Fibroblast of skin of left quadriceps (primary cell): Measurements from ENCODE around the gene ANAPC4.

Experiments used
- DNase-seq, 2 experiments: peaks; one replicate each; pipeline ENCODE4 v3.0.0-alpha.2; 2013; ENCODE audit warnings: low read depth in 2 of 2

Gene ANAPC4

DNA sequence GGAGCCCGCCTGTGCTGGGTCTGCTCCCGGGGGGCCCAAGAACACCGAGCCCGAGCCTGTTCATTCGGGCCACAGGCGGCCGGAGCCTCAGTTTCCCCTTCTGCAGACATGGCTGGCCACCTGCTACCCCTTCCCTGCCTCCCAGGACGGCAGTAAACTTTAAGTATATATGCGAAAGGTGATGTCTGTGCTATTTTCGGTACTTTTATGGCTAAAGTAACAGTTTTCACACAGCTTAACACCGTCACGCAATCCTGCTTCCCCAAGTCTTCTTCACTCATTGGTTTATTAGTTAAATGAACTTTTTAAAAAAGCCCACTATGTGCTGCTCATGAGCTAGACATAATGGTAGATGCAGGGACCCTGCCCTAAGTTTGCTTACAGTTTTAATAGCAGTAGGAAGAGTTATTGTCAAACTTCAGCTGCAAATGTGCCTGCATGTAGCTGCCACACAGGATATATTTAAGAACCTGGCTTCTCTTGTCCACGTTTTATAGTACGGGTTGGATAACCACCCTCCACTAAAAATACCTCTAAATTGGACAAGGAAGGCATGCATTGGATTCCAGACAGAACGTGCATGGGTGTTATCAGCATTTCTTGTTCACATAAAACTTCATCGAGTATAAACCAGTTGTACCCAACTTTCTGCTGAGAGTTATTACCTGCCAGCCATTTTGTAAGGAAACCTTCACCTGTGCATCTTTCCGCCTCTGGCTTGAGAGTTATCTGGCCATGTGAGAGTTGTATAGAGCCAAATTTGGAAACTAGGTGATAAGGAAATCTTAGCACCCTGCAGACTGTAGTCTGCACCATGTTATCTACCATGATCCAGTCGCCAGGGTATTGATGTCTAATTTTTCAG lies 741 bp downstream of the ANAPC4 start:
- DNase-seq: no peak

DNA sequence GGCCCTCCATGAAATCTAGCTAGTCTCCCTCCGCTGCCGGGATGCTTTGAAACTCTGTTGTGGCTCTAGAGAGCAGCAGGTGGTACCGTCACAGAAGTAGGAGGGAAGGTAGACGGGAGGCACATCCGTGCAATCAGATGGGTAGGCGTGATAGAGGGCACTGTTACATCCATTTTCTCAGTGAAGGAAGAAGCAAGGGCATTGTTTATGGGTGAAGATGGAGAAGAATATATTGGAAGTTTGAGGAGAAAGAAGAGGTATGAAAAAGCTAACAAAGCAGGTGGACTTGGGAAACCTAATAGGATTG lies 1.3 kb downstream of the ANAPC4 start:
- no peak for DNase-seq

DNA sequence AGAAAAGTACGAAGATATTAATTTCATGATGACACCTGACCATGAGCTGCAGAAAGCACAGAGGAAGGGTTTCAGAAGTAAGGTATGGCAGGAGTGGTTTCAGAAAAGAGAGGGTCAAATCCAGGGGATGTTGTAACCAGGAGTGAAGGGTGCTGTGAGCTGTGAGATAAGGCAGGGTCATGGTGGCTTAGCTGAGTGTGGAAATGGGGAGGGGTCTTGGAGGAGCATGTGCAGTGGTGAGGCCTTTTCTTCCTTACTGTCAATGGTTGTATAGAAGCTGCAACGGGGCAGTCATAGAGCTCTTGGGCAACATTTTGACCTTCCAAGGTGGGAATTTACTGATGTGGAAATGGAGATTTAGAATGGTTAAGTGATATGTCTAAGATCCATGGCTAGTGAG lies 2.5 kb downstream of the ANAPC4 start:
- no peak for DNase-seq

DNA sequence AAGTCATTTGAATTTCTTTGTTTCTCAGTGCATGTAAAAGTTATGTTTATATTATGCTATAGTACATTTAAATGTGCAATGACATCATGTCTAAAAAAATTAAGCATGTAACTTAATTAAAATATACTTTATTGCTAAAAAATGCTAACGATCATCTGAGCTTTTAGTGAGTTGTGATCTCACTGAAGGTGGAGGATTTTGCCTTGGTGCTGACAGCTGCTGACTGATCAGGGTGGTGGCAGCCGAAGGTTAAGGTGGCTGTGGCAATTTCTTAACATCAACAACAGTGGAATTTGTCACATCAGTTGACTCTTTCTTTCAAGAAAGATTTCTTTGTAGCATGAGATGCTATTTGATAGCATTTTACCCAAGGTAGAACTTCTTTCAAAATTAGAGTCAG lies 6.6 kb downstream of the ANAPC4 start:
- no peak for DNase-seq

DNA sequence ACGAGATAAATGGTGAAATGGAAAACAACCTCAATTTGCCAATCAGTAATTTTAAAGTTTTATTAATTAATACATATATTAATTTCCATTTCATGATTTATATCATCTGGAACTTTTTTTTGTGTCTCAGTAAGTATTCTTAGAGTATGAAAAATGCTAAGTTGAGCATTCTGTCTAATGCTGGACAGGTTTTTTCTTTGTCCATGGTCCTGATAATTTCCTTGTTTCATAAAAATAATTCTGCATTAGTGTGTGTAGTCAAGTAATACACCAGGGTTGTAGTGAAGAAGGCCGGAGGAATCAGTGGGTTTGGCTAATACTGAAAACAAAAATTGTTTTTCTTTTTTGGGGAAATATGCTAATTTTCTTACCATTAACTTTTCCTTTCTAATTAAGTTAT lies 9.9 kb downstream of the ANAPC4 start:
- no peak for DNase-seq

DNA sequence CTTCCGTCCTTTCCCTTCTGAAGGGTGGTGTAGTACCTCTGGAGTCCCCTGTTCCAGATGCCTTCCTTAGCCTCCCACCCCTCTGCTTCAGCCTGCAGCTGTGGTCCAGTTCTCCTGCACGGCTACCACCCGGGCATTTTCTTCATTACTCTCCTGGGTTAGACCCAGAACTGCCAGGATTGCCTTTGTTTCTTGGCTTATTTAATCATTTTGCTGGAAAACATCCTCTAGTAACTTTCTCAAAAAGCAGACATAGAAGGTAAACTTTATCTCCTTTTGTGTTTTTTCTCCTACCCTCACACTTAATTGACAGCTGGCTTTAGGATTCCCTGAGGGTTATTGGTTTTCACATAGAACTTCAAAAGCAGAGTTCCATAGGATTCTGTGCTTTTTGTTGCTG lies 20.2 kb downstream of the ANAPC4 start:
- no peak for DNase-seq

DNA sequence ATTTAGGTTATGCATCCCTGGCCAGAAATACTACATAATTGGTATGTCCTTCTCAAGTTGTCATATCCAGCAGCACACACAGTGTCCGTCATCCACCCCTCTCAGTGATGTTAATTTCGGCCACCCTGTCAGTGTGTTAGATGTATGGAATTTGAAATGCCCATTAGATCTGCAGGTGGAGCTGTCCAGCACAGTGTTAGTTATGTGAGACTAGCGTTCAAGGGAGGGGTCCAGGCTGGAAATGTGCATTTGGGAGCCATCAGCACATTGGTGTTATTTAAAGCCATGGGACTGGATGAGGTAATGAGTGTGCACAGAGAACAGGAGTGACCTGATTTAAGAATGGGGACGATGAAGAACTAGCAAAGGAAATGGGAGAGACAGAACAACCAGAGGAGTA lies 22.4 kb downstream of the ANAPC4 start:
- DNase-seq: no peak

DNA sequence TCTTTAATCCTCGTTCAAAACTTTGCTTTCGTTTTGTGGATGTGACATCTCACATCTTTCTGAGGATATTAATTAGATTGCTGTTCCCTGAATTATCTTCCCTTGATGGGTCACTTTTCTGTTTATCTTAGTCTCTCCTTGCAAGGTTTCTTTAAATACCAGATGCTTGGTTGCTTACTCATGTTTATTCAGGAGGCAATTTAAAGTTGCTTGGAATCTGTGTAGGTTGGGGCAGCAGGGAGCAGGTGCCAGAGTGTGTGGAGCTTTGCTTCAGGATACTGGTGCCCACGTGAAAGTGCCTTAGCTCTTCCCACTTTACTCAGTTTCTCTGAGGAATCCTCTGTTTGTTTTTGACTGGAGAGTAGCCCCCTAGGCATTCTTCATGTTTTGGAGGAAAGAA lies 24.0 kb downstream of the ANAPC4 start:
- DNase-seq: no peak

DNA sequence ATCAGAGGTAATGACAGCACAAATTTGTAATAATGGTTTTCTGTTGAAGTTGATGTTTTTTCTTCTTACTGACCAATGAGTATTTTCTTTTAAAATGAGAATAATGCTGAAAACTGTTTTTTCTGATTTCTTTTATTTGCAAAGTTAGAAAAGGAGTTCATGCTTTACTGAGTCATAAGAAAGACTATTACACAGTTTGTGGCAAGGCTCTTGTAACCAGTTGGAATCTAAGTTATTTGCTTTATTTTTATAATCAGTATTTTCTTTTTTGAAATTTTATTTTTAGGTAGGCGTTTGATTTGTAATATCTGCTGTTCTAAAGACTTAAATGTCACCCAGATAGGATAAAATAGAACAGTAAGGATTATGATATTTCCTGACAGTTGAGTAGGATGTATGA lies 25.5 kb downstream of the ANAPC4 start:
- DNase-seq: no peak

DNA sequence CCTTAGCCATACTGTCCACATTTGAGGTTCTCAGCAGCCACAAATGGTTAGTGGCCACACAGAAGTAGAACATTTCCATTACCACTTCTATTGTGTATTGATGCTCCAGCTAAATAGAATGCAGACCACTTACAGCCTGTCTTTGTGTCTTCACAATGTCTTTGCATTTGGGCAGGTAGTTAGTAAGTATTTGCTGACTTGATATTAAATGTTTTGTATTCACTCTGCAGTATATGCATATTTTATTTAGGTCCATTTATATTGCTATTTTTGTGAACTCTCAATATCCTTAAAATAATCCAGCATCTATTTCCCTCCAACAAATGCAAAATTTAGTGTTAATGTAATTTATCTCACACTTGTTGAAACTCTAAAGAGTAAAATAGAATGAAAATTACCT lies 26.6 kb downstream of the ANAPC4 start:
- no peak for DNase-seq

DNA sequence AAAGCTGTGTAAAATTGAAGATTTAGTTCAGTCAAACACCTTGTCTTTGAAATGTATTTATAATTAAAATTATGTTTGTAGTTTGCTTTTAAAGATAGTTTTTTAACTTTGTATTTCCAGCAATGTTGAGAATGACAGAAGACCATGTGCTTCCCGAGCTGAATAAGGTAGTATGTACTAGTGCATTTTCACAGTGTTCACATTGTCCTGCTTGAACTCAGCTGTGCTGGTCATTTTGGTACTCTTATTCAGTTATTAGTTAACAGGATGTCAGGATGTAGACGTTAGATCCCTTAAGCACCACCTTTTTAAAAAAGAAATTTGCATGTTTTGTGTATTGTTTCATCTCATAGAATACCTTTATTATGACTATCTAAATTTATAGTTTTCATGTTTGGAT lies 28.4 kb downstream of the ANAPC4 start:
- DNase-seq: no peak

DNA sequence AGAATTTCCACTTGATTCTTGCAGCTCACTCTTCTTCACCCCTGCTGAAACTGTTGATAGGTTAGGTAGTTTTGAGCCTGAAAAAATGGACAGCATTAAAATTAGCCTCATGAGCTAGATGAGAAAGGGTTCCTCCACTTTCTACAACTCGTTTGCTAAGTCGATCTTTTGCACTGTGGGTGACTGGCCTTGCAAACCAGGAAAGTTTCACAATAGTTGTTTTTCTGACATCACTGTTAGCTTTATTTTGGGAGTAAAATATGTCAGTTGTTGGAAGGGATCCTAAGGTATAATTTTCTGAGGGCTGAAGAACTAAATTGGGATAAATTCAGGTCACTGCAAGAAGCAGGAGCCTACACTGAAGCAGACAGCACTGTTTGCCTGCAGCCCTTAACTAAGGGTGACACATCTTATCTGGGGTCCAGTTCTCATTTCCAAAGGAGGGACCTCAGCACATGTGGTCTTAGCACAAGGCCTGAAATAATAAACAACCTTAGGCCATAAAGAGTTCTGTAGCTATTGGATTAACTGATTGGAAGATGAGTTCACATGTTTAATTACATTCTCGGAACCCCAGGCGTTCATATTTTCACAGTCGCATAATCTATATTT lies 29.1 kb downstream of the ANAPC4 start:
- DNase-seq: no peak

DNA sequence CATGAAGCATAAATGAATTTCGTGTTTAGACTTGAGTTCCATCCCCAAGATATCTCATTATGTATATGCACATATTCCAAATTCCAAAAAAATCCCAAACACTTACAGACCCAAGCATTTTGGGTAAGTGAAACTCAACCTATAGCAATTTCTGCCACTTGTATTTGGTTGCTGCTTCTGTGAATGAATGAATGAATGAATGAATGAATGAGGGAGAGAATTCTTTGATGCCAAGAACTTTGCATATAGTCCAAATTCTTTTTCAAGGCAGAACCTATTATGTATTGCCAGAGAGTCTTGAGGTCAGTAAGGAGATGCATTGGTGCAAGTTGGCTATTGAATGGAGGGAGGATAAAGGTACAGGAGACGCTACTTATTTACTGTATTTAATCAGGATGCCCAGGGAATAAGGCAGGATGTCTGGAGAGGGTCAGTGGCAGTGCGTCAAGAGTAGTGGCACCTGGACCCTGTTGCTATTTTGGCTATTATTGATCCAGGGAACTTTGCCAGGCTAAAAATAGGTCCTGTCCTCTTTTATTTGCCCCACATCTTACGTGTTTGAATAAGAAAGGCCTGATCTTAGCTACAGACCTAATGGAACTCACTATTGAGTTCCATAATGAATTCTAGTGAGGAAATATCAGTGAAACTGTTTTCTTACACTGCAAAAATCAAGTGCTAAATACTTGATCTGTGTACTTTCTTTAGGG lies 33.9 kb downstream of the ANAPC4 start:
- DNase-seq: no peak

DNA sequence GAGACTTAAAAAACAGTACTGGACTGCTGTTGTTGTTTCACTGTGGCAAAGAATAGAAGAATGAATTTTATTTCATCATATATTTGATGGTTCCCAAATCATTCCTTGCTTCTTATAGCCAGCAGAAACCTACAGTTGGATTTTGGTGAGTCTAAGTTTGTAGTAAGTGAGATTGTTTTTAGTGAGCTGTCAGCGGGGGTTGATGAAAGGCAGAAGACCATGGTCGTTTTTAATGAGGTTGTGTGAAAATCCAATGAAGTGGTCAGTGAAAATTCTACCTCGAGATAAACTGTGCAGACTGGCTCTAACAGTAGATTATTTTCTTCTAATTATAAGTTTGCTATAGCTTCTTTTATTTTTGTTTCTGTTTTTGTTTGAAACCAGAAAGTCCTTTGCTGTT lies 36.2 kb downstream of the ANAPC4 start:
- DNase-seq: no peak

DNA sequence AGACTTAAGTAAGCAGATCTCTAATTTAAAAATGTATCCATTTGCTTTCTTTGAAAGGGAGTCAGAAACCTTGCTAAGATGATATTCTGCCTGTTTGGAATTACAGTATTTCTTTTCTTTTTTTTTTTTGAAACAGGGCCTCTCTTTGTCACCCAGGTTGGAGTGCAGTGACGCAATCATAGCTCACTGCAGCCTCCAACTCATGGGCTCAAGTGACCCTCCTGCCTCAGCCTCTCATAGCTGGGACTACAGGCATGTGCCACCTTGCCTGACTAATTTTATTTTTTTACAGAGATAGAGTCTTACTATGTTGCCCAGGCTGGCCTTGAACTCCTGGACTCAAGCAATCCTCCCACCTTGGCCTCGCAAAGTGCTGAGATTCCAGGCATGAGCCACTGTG lies 40.0 kb downstream of the ANAPC4 start:
- DNase-seq: no peak

DNA sequence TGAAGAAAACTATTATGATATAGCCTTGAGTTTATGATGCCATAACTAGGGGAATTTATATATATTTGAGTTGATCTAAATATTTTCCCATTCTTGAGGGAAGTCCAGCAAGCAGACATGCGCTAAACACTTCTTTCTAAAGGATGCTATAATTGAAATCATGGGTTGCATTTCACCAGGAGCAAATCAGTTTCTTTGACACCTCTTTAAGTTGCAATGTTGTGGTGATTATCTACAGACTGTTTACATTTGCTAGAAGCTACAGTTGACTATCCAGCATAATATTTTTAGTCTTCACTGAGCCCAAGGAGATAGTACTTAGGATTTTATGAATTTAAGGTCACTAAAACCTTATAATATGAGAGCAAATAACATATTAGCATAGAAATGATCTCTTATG lies 43.9 kb downstream of the ANAPC4 start:
- DNase-seq: no peak

DNA sequence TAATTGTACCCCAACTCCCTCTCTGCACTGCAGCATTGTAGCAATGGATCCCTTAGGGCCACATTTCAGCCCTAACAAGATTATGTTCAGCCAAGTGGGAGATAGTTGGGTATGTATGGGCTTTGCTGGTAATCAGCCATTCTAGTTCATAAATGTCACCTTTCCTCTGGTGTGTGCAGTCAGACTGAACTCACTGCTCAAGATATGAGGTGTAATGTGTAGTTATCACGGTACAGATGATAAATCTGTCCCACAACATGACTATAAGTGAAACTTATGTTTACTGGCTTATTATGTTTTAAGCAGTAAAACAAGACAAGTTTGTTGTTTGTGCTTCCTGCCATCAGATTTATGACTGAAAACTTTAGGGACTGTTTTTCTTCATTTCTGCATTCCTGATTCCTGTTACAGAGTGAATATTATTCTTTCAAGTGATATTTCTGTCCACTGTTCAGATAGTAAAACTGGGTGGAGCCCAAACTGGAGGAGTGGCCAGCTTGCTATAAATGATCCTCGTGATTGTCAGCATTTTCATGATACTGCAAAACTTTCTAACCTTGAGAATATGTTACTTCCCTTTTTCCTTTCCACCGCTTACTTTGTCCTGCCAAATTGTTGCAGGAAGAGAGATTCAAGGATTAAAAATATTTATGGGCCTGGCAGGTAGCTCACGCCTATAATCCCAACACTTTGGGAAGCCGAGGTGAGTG lies 44.9 kb downstream of the ANAPC4 start:
- DNase-seq: no peak

DNA sequence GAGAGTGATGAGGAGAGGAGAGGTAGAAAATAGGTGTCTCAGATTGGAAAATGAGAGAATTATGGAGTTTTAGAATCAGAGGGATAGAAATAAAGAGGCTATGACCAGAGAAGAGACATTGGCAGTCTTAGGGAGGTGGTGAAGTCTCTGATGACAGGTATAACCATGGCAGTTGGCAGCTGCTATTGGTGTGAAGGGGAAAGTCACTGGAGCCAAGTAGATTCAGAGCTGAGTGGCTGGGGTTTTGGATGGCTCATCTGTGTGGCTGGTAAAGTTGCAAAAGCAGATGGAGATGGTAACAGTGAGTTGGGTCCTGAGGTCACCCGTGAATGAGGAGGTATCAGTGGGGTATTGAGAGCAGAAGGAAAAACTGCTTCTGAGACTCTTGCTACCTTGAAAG lies 46.5 kb downstream of the ANAPC4 start:
- no peak for DNase-seq

DNA sequence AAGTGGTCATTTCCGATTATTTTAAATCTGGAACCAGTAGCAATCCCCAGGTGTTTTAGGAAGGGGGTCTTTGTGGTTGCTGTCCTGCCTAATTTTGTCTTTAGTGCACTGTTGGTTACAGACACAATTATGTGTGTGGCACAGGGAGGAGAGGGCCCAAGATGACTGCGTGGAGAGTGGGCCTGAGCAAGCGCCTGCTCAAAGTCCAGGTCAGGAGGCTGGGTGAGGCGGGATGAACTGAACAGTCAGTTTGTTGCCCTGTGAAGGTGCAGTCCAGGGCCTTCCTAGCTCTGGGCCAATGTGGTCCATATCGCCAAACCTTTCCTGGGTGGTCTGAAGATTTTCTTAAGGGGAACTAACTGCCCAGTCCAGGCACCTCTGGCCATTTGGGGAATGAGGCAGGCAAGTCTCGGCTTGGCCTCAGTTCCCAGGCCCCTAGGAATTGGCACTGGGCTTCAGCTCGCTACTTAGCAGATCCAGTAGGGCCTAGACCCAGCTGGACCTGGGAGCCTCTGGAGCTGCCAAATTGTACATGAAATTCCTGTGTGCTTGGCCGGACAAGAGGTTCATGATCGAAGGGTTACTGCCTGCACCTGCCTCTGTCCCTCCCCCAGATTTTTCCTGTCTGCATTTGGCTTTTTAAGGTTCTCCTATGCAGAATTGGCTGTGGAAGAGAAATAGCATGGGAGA lies 47.6 kb downstream of the ANAPC4 start:
- DNase-seq: no peak

DNA sequence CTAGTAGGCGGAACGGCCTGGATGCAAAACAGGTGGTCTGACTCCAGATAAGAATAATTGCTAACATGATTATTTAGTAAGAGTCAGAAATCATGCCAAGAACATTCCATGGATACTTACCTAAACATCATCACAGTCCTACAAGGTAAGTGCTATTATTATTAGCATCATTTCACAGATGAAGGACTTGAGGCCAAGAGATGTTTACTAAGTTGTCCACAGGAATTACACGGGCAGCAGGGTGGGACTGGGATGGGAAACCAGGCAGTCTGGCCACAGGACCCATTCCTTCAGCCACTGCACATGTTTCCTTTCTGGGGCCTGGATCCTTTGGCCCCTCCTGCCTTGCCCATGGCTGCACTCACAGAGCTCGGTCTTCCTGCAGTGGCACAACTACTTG lies 48.3 kb downstream of the ANAPC4 start:
- no peak for DNase-seq

DNA sequence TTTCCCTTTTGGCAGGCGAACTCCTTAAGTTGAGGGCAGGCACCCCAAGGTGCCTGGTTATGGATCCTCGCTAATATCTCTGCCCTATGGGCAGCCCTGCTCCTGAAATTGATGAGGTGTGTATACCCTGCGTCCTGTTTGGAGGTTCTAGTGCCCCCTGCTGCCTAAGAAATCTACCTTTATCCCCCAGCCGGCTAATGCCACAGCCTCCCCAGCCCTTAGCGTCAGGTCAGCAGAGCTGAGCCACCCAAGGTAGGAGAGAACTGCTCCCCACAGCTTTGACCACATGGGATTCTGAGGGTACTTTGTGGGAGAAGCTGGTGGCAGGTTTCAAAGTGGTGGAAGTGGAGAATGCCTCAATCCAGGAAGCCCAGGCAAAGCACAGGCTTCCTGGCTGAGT lies 50.8 kb downstream of the ANAPC4 start:
- no peak for DNase-seq

DNA sequence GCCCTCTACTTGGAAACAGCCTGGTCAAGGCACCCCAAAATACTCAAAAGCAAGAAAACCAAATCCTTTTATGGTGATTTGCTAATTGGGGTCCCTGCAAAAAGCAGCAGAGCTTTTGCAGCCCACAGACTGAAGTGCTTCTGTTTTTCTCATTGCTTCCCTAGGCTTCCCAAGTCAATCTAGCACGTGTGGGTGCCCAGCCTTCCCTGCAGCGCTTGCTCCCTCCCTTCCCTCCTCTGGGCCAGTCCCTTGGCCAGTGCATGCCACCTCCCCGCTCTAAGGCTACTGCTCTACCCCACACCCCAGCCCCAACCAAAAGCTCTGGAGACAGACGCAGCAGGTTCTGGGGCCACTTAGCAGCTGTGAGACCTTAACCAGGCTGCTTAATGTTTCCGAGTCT lies 53.6 kb downstream of the ANAPC4 start:
- DNase-seq: no peak
